ENCODE data around the gene GRHL3. TPM values are rescaled to one million over a fixed set of nuclear protein-coding genes. Genes with fewer than 3 reads are reported as not detected.

Gene GRHL3
- total and polyA plus RNA-seq, 4 donors = 0.07 to 0.09 (median 0.09) TPM

- no peaks in the 10 kb centered on the region for H3K9me3 ChIP-seq (ENCODE audit: control insufficient read depth in 4 of 4, low read length in 3 of 4)
- H3K4me1 ChIP-seq (ENCODE audit: control insufficient read depth in 4 of 4, insufficient read depth in 4 of 4, low read length in 3 of 4) = no peaks in the 10 kb centered on the region
- no peak for DNase-seq (ENCODE audit: low spot score)
- H3K36me3 ChIP-seq (ENCODE audit: control insufficient read depth in 4 of 4, insufficient read depth in 3 of 4, low read depth in 1 of 4, low read length in 3 of 4) = peaks cover 0 to 4% (median 0%) of the 10 kb centered on the region in 4 donors
- H3K4me3 ChIP-seq (ENCODE audit: low read depth in 1 of 3, low read length in 3 of 3) = no peak overlapping the region
- H3K27me3 ChIP-seq (ENCODE audit: control insufficient read depth in 4 of 4, insufficient read depth in 4 of 4, low read length in 3 of 4) = no peaks in the 10 kb centered on the region
- no peak overlapping the region for H3K27ac ChIP-seq (ENCODE audit: low read depth in 1 of 2, low read length in 2 of 2)
- H3K9ac ChIP-seq (ENCODE audit: low read depth in 1 of 2, low read length in 2 of 2) = no peak overlapping the region
- WGBS = 100% methylated on average over 2 of the region's 2 CpGs
- TF ChIP-seq, protein P1, sequence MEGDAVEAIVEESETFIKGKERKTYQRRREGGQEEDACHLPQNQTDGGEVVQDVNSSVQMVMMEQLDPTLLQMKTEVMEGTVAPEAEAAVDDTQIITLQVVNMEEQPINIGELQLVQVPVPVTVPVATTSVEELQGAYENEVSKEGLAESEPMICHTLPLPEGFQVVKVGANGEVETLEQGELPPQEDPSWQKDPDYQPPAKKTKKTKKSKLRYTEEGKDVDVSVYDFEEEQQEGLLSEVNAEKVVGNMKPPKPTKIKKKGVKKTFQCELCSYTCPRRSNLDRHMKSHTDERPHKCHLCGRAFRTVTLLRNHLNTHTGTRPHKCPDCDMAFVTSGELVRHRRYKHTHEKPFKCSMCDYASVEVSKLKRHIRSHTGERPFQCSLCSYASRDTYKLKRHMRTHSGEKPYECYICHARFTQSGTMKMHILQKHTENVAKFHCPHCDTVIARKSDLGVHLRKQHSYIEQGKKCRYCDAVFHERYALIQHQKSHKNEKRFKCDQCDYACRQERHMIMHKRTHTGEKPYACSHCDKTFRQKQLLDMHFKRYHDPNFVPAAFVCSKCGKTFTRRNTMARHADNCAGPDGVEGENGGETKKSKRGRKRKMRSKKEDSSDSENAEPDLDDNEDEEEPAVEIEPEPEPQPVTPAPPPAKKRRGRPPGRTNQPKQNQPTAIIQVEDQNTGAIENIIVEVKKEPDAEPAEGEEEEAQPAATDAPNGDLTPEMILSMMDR (IDR thresholded peaks at IDR 0.05; ENCODE audit: low read depth, low read length, missing input control) = no peak
- TF ChIP-seq HNF4G (IDR thresholded peaks at IDR 0.05) (no peak), SP1 (IDR thresholded peaks at IDR 0.05) (no peak), GABPA (IDR thresholded peaks at IDR 0.05 in 1 of 2, conservative IDR thresholded peaks at IDR 0.05 in 1 of 2) (no peak), REST (IDR thresholded peaks at IDR 0.05) (no peak)
Measured at GRCh38 chr1:24362396-24362795, 43.2 kb downstream of the GRHL3 start.

DNA sequence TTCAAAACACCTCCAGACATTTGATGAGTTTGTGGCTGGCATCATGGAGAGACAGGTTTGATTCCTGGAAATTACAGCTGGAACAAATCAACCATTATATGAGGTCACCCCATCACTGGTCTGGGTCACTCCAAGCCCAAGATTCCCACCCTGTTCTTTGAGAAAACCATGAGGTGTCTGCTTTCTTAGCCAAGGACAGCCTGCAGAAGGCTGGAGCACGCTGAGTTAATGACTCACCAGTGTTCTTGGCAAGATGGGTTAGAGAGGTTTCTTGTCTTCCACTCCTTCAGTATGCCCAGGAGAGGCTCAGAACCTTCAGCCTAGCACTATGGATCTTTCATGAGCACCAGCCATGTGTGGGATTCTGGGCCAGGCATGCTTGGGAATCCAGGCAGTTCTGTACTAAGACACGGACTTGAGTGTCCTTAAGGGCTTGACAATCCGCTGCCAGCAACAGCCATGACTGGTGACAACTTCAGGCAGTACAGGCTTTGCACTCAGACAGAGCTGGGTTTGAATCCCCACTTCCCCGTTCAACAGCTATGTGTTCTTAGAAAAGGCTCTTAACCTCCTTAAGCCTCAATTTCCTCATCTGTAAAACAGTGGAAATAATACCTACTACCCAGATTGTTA is 43.9 kb downstream of the GRHL3 start:
- H3K4me3 ChIP-seq (ENCODE audit: low read depth in 1 of 3, low read length in 3 of 3) = no peak overlapping the region
- no peaks in the 10 kb centered on the region for H3K9me3 ChIP-seq (ENCODE audit: control insufficient read depth in 4 of 4, low read length in 3 of 4)
- TF ChIP-seq MAX (IDR thresholded peaks at IDR 0.05) = no peak
- TF ChIP-seq RAD21 (IDR thresholded peaks at IDR 0.05) = no peak
- TF ChIP-seq, protein P2, sequence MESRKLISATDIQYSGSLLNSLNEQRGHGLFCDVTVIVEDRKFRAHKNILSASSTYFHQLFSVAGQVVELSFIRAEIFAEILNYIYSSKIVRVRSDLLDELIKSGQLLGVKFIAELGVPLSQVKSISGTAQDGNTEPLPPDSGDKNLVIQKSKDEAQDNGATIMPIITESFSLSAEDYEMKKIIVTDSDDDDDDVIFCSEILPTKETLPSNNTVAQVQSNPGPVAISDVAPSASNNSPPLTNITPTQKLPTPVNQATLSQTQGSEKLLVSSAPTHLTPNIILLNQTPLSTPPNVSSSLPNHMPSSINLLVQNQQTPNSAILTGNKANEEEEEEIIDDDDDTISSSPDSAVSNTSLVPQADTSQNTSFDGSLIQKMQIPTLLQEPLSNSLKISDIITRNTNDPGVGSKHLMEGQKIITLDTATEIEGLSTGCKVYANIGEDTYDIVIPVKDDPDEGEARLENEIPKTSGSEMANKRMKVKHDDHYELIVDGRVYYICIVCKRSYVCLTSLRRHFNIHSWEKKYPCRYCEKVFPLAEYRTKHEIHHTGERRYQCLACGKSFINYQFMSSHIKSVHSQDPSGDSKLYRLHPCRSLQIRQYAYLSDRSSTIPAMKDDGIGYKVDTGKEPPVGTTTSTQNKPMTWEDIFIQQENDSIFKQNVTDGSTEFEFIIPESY (IDR thresholded peaks at IDR 0.05) = no peak
- TF ChIP-seq FOXA2 (IDR thresholded peaks at IDR 0.05) = no peak
- no peak for TF ChIP-seq JUND (IDR thresholded peaks at IDR 0.05)
- TF ChIP-seq, protein P1 (IDR thresholded peaks at IDR 0.05; ENCODE audit: low read depth, low read length, missing input control) = no peak
- TF ChIP-seq ATF3 (IDR thresholded peaks at IDR 0.05) = no peak
- TF ChIP-seq NR2F2 (IDR thresholded peaks at IDR 0.05) = no peak
- TF ChIP-seq TAF1 (conservative IDR thresholded peaks at IDR 0.05) = no peak
- no peak for TF ChIP-seq GABPA (IDR thresholded peaks at IDR 0.05 in 1 of 2, conservative IDR thresholded peaks at IDR 0.05 in 1 of 2)
- TF ChIP-seq YY1 (IDR thresholded peaks at IDR 0.05) = no peak
- TF ChIP-seq SP1 (IDR thresholded peaks at IDR 0.05) = no peak
- TF ChIP-seq REST (IDR thresholded peaks at IDR 0.05) = no peak
- TF ChIP-seq RXRA (IDR thresholded peaks at IDR 0.05) = no peak
- TF ChIP-seq HNF4G (IDR thresholded peaks at IDR 0.05) = no peak
- no peak for TF ChIP-seq FOXA1 (IDR thresholded peaks at IDR 0.05)
- no peak for TF ChIP-seq HNF4A (conservative IDR thresholded peaks at IDR 0.05)
- TF ChIP-seq EGR1 (IDR thresholded peaks at IDR 0.05; ENCODE audit: low read depth in 2 of 2) = no peak
- H3K36me3 ChIP-seq (ENCODE audit: control insufficient read depth in 4 of 4, insufficient read depth in 3 of 4, low read depth in 1 of 4, low read length in 3 of 4) = peaks cover 0 to under 1% (median 0%) of the 10 kb centered on the region in 4 donors
- H3K4me1 ChIP-seq (ENCODE audit: control insufficient read depth in 4 of 4, insufficient read depth in 4 of 4, low read length in 3 of 4) = no peaks in the 10 kb centered on the region
- no peak overlapping the region for H3K27ac ChIP-seq (ENCODE audit: low read depth in 1 of 2, low read length in 2 of 2)
- H3K27me3 ChIP-seq (ENCODE audit: control insufficient read depth in 4 of 4, insufficient read depth in 4 of 4, low read length in 3 of 4) = no peaks in the 10 kb centered on the region
- WGBS = 94% methylated on average over 4 of the region's 4 CpGs
- H3K9ac ChIP-seq (ENCODE audit: low read depth in 1 of 2, low read length in 2 of 2) = no peak overlapping the region
- no peak for DNase-seq (ENCODE audit: low spot score)
